B cell (primary cell): Measurements from ENCODE around the gene DZIP1L. TPM values are rescaled to one million over a fixed set of nuclear protein-coding genes. Genes with fewer than 3 reads are reported as not detected.

Experiments
- ATAC-seq: fragments of 200-7000 bp; cut with Tn5 transposase; one replicate; pipeline ENCODE4 v1.10.0; 2021; ENCODE audit warnings: low read depth, mild to moderate bottlenecking, moderate number of reproducible peaks, moderate library complexity
- CTCF ChIA-PET: fragments of 350-600 bp; sonication (Branson Sonifier 250); formaldehyde crosslinking; loops from one replicate; lab custom pipeline; 2021; ENCODE audit warnings: antibody characterized with exemption, inconsistent platforms; lab: Charles Lee
- POLR2A ChIA-PET: fragments of 350-600 bp; sonication (Branson Sonifier 250); formaldehyde crosslinking; loops from one replicate; lab custom pipeline; 2021; ENCODE audit warnings: antibody characterized with exemption; lab: Charles Lee
- DNase-seq: peaks from one replicate; pipeline ENCODE4 v3.0.0; 2013
- H2AFZ ChIP-seq: 2 replicates; pipeline ENCODE4 v1.6.1; 2012; ENCODE audit warnings: mild to moderate bottlenecking, low read depth, low read length; ENCODE audit not compliant: insufficient read depth, poor library complexity, severe bottlenecking
- H3K27ac ChIP-seq, 2 donors: 1 replicate in 1 of 2; 2 replicates in 1 of 2; pipeline ENCODE4 v1.5.1; 2012 to 2013; ENCODE audit warnings: low read length in 2 of 2, mild to moderate bottlenecking in 2 of 2, moderate library complexity in 1 of 2
- H3K27me3 ChIP-seq, 4 experiments: fragments of 200-600 bp in 1 of 4; sonication (generic) in 1 of 4; replicated peaks in 1 of 4; 1 replicate in 2 of 4; 2 replicates in 2 of 4; pipeline versions ENCODE4 v1.6.1 to v1.7.0; 2013 to 2016; ENCODE audit warnings: low read length in 3 of 4, mild to moderate bottlenecking in 2 of 4, mixed read lengths in 1 of 4, moderate library complexity in 1 of 4; ENCODE audit not compliant: insufficient read depth in 4 of 4, control insufficient read depth in 3 of 4; ENCODE audit errors: control extremely low read depth in 1 of 4
- H3K36me3 ChIP-seq, 2 experiments: replicated peaks in 1 of 2; 1 replicate in 1 of 2; 2 replicates in 1 of 2; pipeline versions ENCODE4 v1.6.1 to v1.7.1; 2013; ENCODE audit warnings: low read length in 1 of 2; ENCODE audit not compliant: insufficient read depth in 2 of 2, control insufficient read depth in 1 of 2; ENCODE audit errors: control extremely low read depth in 1 of 2, extremely low read depth in 1 of 2
- H3K4me1 ChIP-seq, 2 donors: fragments of 200-600 bp in 1 of 2; sonication (generic) in 1 of 2; 1 replicate in 1 of 2; 2 replicates in 1 of 2; pipeline versions ENCODE4 v1.5.1 to v1.6.1; 2013 to 2017; ENCODE audit warnings: low read length in 2 of 2; ENCODE audit not compliant: control insufficient read depth in 2 of 2, insufficient read depth in 2 of 2
- H3K4me2 ChIP-seq: replicated peaks from 2 replicates; pipeline ENCODE3; 2012; ENCODE audit warnings: mild to moderate bottlenecking, low read depth, low read length; ENCODE audit not compliant: poor library complexity, severe bottlenecking
- H3K4me3 ChIP-seq, 5 experiments: fragments of 200-600 bp in 1 of 5; sonication (generic) in 1 of 5; 1 replicate in 3 of 5; 2 replicates in 2 of 5; pipeline versions ENCODE4 v1.5.1 to v1.7.0; 2011 to 2016; ENCODE audit warnings: low read length in 4 of 5, mild to moderate bottlenecking in 4 of 5, low read depth in 2 of 5, control low read depth in 1 of 5, moderate library complexity in 1 of 5; ENCODE audit not compliant: insufficient read depth in 1 of 5; ENCODE audit errors: control extremely low read depth in 1 of 5, extremely low read depth in 1 of 5
- H3K79me2 ChIP-seq: fragments of 200-600 bp; sonication (generic); one replicate; pipeline ENCODE4 v1.6.0; 2016; ENCODE audit warnings: low read length; ENCODE audit not compliant: control insufficient read depth, insufficient read depth
- H3K9ac ChIP-seq: fragments of 200-600 bp; sonication (generic); 2 replicates; pipeline ENCODE4 v1.6.1; 2017; ENCODE audit warnings: mild to moderate bottlenecking, low read length, moderate library complexity
- H3K9me3 ChIP-seq, 3 donors: one replicate each; pipeline versions ENCODE4 v1.6.1 to v1.7.1; 2013; ENCODE audit warnings: low read length in 2 of 3; ENCODE audit not compliant: control insufficient read depth in 2 of 3, insufficient read depth in 1 of 3; ENCODE audit errors: control extremely low read depth in 1 of 3
- H4K20me1 ChIP-seq: 2 replicates; pipeline ENCODE4 v1.6.0; 2012; ENCODE audit warnings: mild to moderate bottlenecking, low read length; ENCODE audit not compliant: insufficient read depth, control insufficient read depth, poor library complexity, severe bottlenecking
- H3K27ac Mint-ChIP-seq: one replicate; pipeline ENCODE4 v1.8.0; 2021; ENCODE audit warnings: mixed read lengths
- H3K27me3 Mint-ChIP-seq: one replicate; pipeline ENCODE4 v1.8.0; 2021; ENCODE audit warnings: mixed read lengths
- H3K4me1 Mint-ChIP-seq: one replicate; pipeline ENCODE4 v1.8.0; 2021; ENCODE audit warnings: mixed read lengths
- H3K4me3 Mint-ChIP-seq: one replicate; pipeline ENCODE4 v1.8.0; 2021; ENCODE audit warnings: mixed read lengths
- H3K9me3 Mint-ChIP-seq: one replicate; pipeline ENCODE4 v1.8.0; 2022; ENCODE audit warnings: mixed read lengths; ENCODE audit not compliant: insufficient read depth
- EZH2 ChIP-seq: IDR thresholded peaks from 2 replicates; pipeline ENCODE4 v1.6.1; 2012; ENCODE audit warnings: borderline replicate concordance, low read depth, mild to moderate bottlenecking, moderate library complexity, low read length; ENCODE audit not compliant: insufficient read depth, poor library complexity, severe bottlenecking
- WGBS: methylation state at CpG from one replicate; pipeline ENCODE4 v1.1.5; 2013; ENCODE audit warnings: missing lambda C conversion rate; ENCODE audit not compliant: insufficient coverage; 5-methylcytosine and 5-hydroxymethylcytosine counted together
- intact Hi-C: fragments of 100-400 bp; cut with micrococcal nuclease; formaldehyde crosslinking; loops from one replicate; pipeline ENCODE4 v1.10.0; 2022
- polyA plus RNA-seq: library from polyadenylated mRNA; depleted of rRNA; stranded (reverse); fragments of >200 nt; gene quantifications from 2 replicates; pipeline ENCODE4 v1.2.3, GENCODE V29; 2012
- total RNA-seq, 2 donors: library from RNA; stranded (reverse); fragments of 120-200 nt in 1 of 2; gene quantifications; 1 replicate in 1 of 2; 2 replicates in 1 of 2; pipeline versions ENCODE4 v1.2.3 to v1.2.4, GENCODE V29; 2013 to 2022
- TF ChIP-seq, protein P1 (sequence below): fragments of 200-600 bp; IDR thresholded peaks from one replicate; pipeline ENCODE4 v1.8.0; 2022; ENCODE audit warnings: antibody characterized with exemption, mild to moderate bottlenecking

Gene DZIP1L
- total and polyA plus RNA-seq, 2 donors (not counting 1 experiment from before 2014, with no cell fraction given): not detected

DNA sequence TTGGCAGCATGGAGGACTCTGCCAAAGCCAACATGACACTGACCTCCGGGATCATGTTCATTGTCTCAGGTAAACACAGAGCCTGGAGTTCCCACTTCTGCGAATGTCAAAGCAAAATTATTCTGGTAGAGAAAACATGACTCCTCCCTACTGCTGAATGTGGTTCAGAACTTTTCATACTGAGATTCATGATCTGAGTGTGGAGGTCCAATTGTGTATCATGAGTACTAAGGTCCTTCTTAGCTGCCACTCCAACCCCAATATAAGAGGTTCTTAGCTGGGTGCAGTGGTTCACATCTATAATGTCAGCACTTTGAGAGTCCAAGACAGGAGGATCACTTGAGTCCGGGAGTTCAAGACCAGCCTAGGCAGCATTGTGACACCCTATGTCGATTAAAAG, 91.7 kb downstream of the DZIP1L start:
- Mint-ChIP-seq H3K27ac (no peak overlapping the region), H3K4me3 (no peak overlapping the region), H3K4me1 (no peaks in the 10 kb centered on the region), H3K9me3 (no peaks in the 10 kb centered on the region), H3K27me3 (peaks cover 8% of the 10 kb centered on the region)
- Histone ChIP-seq H3K27ac (no peak overlapping the region), H3K79me2 (no peaks in the 10 kb centered on the region), H3K4me1 (no peaks in the 10 kb centered on the region), H3K27me3 (no peaks in the 10 kb centered on the region), H4K20me1 (no peaks in the 10 kb centered on the region), H3K9me3 (no peaks in the 10 kb centered on the region), H3K4me3 (no peak overlapping the region), H2AFZ (no peak overlapping the region), H3K9ac (no peak overlapping the region), H3K36me3 (no peaks in the 10 kb centered on the region), H3K4me2 (no peak overlapping the region)
- ChIA-PET CTCF (no interaction called here), POLR2A (no interaction called here)
- WGBS: 100% methylated on average over 1 of the region's 4 CpGs
- TF ChIP-seq EZH2: no peak
- TF ChIP-seq, protein P1, sequence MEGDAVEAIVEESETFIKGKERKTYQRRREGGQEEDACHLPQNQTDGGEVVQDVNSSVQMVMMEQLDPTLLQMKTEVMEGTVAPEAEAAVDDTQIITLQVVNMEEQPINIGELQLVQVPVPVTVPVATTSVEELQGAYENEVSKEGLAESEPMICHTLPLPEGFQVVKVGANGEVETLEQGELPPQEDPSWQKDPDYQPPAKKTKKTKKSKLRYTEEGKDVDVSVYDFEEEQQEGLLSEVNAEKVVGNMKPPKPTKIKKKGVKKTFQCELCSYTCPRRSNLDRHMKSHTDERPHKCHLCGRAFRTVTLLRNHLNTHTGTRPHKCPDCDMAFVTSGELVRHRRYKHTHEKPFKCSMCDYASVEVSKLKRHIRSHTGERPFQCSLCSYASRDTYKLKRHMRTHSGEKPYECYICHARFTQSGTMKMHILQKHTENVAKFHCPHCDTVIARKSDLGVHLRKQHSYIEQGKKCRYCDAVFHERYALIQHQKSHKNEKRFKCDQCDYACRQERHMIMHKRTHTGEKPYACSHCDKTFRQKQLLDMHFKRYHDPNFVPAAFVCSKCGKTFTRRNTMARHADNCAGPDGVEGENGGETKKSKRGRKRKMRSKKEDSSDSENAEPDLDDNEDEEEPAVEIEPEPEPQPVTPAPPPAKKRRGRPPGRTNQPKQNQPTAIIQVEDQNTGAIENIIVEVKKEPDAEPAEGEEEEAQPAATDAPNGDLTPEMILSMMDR: no peak
- no peak for ATAC-seq
- no peak for DNase-seq
- intact Hi-C loops: no loop called here

DNA sequence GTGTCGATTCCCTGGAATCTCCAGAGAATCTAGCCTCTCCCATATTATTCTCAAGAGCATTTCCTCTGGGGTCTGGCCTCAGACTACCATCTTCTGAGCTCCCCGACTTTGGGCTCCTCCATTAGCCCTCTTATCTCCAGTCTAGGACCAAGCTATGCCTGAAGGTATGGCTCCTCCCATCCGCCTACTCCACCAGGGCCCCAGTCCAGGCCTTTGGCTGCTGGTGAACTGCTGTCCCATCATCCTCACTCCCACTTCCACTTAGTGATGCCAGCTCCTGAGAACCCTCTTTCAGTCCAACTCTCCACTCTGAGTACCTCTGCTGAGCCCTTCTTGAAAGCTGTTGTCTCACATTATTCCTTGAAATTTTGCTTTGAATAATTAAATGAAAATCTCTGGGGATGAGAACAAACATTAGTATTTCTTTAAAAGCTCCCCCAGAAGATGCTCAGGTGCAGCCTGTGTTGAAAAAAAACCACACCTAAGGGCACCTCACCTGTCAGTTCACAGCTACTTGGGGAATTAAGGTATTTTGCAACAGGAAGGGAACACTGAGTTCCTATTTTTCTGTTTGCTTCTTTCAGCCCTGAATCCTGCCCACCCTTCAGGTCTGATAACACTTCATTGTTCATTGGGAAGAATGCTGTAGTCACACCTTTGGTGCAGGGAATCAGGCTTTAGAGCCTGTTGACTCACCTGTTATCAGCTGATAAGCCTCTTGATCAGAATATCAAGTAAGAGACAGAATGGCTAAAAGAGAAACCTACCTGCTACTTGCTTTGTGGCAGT, 95.9 kb downstream of the DZIP1L start:
- H3K4me1 ChIP-seq: no peaks in the 10 kb centered on the region
- CTCF ChIA-PET: no interaction called here
- H3K27ac ChIP-seq: no peak overlapping the region
- H3K9me3 ChIP-seq: no peaks in the 10 kb centered on the region
- no peaks in the 10 kb centered on the region for H3K27me3 ChIP-seq
- H4K20me1 ChIP-seq: no peaks in the 10 kb centered on the region
- no peak overlapping the region for H3K4me2 ChIP-seq
- no peak overlapping the region for H2AFZ ChIP-seq
- Mint-ChIP-seq H3K27ac (no peak overlapping the region), H3K4me3 (no peak overlapping the region), H3K4me1 (no peaks in the 10 kb centered on the region), H3K27me3 (no peaks in the 10 kb centered on the region), H3K9me3 (peaks cover 2% of the 10 kb centered on the region)
- POLR2A ChIA-PET: no interaction called here
- 96% methylated on average over 3 of the region's 3 CpGs for WGBS
- no peak for DNase-seq
- H3K9ac ChIP-seq: no peak overlapping the region
- no peak for TF ChIP-seq EZH2
- TF ChIP-seq, protein P1: no peak
- intact Hi-C loops: no loop called here
- H3K4me3 ChIP-seq: no peak overlapping the region
- no peak for ATAC-seq
- H3K79me2 ChIP-seq: no peaks in the 10 kb centered on the region
- no peaks in the 10 kb centered on the region for H3K36me3 ChIP-seq
